HepG2 (cell line): ENCODE data around the gene CENPO. TPM values are rescaled to one million over a fixed set of nuclear protein-coding genes. Genes with fewer than 3 reads are reported as not detected.

ENCODE experiments used
- FOSL1 ChIP-seq: sonication (generic); formaldehyde crosslinking; IDR thresholded peaks from 2 replicates; pipeline ENCODE4 v1.9.0; 2021; ENCODE audit warnings: missing genetic modification reagents, borderline replicate concordance
- GTF2F1 ChIP-seq: fragments of 150-350 bp; IDR thresholded peaks from 2 replicates; pipeline ENCODE4 v1.6.1; 2014; ENCODE audit warnings: low read length
- KLF9 ChIP-seq: IDR thresholded peaks from 2 replicates; pipeline ENCODE4 v1.6.1; 2016; ENCODE audit warnings: low read depth
- SNRNP70 ChIP-seq: fragments of 200-400 bp; formaldehyde crosslinking; IDR thresholded peaks from 2 replicates; pipeline ENCODE4 v1.6.1; 2017; ENCODE audit warnings: mild to moderate bottlenecking, low read depth, low read length, moderate library complexity
- ZNF205 ChIP-seq: IDR thresholded peaks from 2 replicates; pipeline ENCODE4 v1.6.1; 2018; ENCODE audit warnings: missing biosample characterization, missing genetic modification reagents
- polyA plus RNA-seq, 8 experiments: library from polyadenylated mRNA; depleted of rRNA in 3 of 8; stranded (reverse) in 7 of 8; unstranded in 1 of 8; fragments of >200 nt; fragmentation: Illumina TruSeq in 4 of 8; extraction: Trizol in 4 of 8; gene quantifications; 2 replicates each; pipeline versions ENCODE4 v1.2.1 to v1.2.3, GENCODE V29; 2011 to 2016; ENCODE audit warnings: low read depth in 4 of 8, missing spikeins in 1 of 8, mixed read lengths in 1 of 8; ENCODE audit not compliant: insufficient read depth in 1 of 8
- total RNA-seq, 5 experiments: library from RNA; depleted of rRNA; stranded (reverse); fragments of >200 nt; fragmentation: Illumina TruSeq; extraction: Trizol; gene quantifications; 2 replicates each; pipeline ENCODE4 v1.2.3, GENCODE V29; 2016; ENCODE audit warnings: low read depth in 1 of 5
- TF ChIP-seq, protein P1 (sequence below): sonication (generic); formaldehyde crosslinking; IDR thresholded peaks from 2 replicates; pipeline ENCODE4 v1.4.0; 2020; ENCODE audit warnings: missing genetic modification reagents, borderline replicate concordance

Gene CENPO
- total and polyA plus RNA-seq, 2 of the 13 experiments (the other 11 are each of a cell fraction or from before 2014, with no cell fraction given): 19.7 to 35.5 TPM

DNA sequence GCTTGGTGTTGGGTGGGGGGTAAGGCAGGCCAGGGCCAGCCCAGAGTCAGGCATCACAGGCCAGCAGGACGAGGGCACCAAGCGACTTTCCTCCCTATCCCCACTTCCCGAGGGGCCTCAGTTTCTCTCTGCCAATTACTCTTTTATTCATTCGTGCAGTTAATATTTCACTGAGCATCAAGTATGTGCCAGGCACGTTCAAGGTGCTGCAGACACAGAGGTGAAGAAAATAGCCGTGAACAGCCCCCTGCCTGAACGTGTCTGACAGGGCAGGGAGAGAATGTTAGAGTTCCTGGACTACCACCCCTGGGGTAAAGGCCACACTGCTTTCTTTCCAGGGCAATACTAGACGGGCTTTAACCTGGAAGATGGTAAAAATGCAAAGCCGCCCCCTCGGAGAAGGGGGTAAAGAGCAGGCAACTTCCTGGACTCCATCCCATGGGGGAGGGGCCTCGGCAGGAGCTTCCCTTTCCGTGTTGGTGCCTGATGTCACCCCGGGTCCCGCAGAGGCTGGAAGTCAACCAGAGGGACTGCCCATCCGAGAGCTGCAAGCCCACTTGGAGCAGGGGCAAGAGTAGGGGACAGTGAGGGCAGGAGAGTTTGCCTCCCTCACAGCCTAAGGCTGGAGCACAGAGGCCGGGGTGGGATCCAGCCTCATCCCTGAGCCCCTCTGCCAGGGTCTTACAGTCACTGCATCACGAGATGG is 47.1 kb downstream of the CENPO start (continued):
- TF ChIP-seq, protein P1, sequence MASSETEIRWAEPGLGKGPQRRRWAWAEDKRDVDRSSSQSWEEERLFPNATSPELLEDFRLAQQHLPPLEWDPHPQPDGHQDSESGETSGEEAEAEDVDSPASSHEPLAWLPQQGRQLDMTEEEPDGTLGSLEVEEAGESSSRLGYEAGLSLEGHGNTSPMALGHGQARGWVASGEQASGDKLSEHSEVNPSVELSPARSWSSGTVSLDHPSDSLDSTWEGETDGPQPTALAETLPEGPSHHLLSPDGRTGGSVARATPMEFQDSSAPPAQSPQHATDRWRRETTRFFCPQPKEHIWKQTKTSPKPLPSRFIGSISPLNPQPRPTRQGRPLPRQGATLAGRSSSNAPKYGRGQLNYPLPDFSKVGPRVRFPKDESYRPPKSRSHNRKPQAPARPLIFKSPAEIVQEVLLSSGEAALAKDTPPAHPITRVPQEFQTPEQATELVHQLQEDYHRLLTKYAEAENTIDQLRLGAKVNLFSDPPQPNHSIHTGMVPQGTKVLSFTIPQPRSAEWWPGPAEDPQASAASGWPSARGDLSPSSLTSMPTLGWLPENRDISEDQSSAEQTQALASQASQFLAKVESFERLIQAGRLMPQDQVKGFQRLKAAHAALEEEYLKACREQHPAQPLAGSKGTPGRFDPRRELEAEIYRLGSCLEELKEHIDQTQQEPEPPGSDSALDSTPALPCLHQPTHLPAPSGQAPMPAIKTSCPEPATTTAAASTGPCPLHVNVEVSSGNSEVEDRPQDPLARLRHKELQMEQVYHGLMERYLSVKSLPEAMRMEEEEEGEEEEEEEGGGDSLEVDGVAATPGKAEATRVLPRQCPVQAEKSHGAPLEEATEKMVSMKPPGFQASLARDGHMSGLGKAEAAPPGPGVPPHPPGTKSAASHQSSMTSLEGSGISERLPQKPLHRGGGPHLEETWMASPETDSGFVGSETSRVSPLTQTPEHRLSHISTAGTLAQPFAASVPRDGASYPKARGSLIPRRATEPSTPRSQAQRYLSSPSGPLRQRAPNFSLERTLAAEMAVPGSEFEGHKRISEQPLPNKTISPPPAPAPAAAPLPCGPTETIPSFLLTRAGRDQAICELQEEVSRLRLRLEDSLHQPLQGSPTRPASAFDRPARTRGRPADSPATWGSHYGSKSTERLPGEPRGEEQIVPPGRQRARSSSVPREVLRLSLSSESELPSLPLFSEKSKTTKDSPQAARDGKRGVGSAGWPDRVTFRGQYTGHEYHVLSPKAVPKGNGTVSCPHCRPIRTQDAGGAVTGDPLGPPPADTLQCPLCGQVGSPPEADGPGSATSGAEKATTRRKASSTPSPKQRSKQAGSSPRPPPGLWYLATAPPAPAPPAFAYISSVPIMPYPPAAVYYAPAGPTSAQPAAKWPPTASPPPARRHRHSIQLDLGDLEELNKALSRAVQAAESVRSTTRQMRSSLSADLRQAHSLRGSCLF (CRISPR knock-in tag): no peak
- TF ChIP-seq ZNF205 (CRISPR knock-in tag): peak; percentile 68
- no peak for TF ChIP-seq KLF9 (CRISPR knock-in tag)
- no peak for TF ChIP-seq FOSL1
- TF ChIP-seq SNRNP70: no peak
- no peak for TF ChIP-seq GTF2F1
